Neural cell (in vitro differentiated cells): Measurements from ENCODE around the gene COBL. TPM values are rescaled to one million over a fixed set of nuclear protein-coding genes. Genes with fewer than 3 reads are reported as not detected.

Source experiments
- H2AFZ ChIP-seq: fragments of 200-600, 300-800 bp; sonication (generic), shearing (Covaris generic); 2 replicates; pipeline ENCODE4 v1.6.0; 2014; ENCODE audit warnings: low read depth, mild to moderate bottlenecking, antibody characterized with exemption, low read length, moderate library complexity
- H3F3A ChIP-seq: fragments of 200-600 bp; shearing (Covaris generic); 2 replicates; pipeline ENCODE4 v1.6.1; 2016; ENCODE audit warnings: mild to moderate bottlenecking, moderate library complexity, mixed read lengths, antibody characterized with exemption, low read length; ENCODE audit not compliant: insufficient read depth, poor library complexity, severe bottlenecking
- H3K27ac ChIP-seq: fragments of 200-600, 300-800 bp; sonication (generic), shearing (Covaris generic); 2 replicates; pipeline ENCODE4 v1.5.1; 2014; ENCODE audit warnings: mild to moderate bottlenecking, low read length, moderate library complexity
- H3K27me3 ChIP-seq: fragments of 300-800, 200-600 bp; sonication (generic), shearing (Covaris generic); 2 replicates; pipeline ENCODE4 v1.6.0; 2014; ENCODE audit warnings: mild to moderate bottlenecking, low read depth, low read length, moderate library complexity; ENCODE audit not compliant: insufficient read depth
- H3K36me3 ChIP-seq: fragments of 300-800, 200-600 bp; sonication (generic), shearing (Covaris generic); 2 replicates; pipeline ENCODE4 v1.5.1; 2014; ENCODE audit warnings: mild to moderate bottlenecking, antibody characterized with exemption, low read length, moderate library complexity; ENCODE audit not compliant: insufficient read depth
- H3K4me2 ChIP-seq: fragments of 300-800, 200-600 bp; sonication (generic), shearing (Covaris generic); 2 replicates; pipeline ENCODE4 v1.6.0; 2014; ENCODE audit warnings: mild to moderate bottlenecking, low read length
- H3K4me3 ChIP-seq: fragments of 300-800, 200-600 bp; sonication (generic), shearing (Covaris generic); 2 replicates; pipeline ENCODE4 v1.5.1; 2014; ENCODE audit warnings: mild to moderate bottlenecking, low read length, moderate library complexity
- H3K79me2 ChIP-seq: fragments of 200-600 bp; shearing (Covaris generic); replicated peaks from 2 replicates; pipeline ENCODE4 v1.6.0; 2014; ENCODE audit warnings: mild to moderate bottlenecking, low read length, moderate library complexity; ENCODE audit not compliant: insufficient read depth
- H3K9ac ChIP-seq: fragments of 300-800, 200-600 bp; sonication (generic), shearing (Covaris generic); 2 replicates; pipeline ENCODE4 v1.6.1; 2016; ENCODE audit warnings: mild to moderate bottlenecking, low read length, mixed read lengths
- H3K9me2 ChIP-seq: fragments of 200-600 bp; shearing (Covaris generic); 2 replicates; pipeline ENCODE4 v1.6.1; 2016; ENCODE audit warnings: mild to moderate bottlenecking, low read length, mixed read lengths; ENCODE audit not compliant: insufficient read depth
- H3K9me3 ChIP-seq: fragments of 200-600, 300-800 bp; sonication (generic), shearing (Covaris generic); 2 replicates; pipeline ENCODE4 v1.6.1; 2016; ENCODE audit warnings: mild to moderate bottlenecking, mixed run types, low read length, moderate library complexity, mixed read lengths
- H4K20me1 ChIP-seq: fragments of 200-600 bp; shearing (Covaris generic); 2 replicates; pipeline ENCODE4 v1.6.1; 2016; ENCODE audit warnings: mild to moderate bottlenecking, mixed run types; ENCODE audit not compliant: insufficient read depth
- EP300 ChIP-seq: fragments of 450-650 bp; conservative IDR thresholded peaks from 2 replicates; pipeline ENCODE4 v1.6.1; 2014; ENCODE audit warnings: antibody characterized with exemption, mild to moderate bottlenecking, moderate library complexity; ENCODE audit not compliant: poor library complexity, severe bottlenecking
- EZH2 ChIP-seq: fragments of 200-600, 300-800 bp; shearing (Covaris generic), sonication (generic); IDR thresholded peaks from 2 replicates; pipeline ENCODE4 v1.6.1; 2014; ENCODE audit warnings: antibody characterized with exemption, low read length, borderline replicate concordance, mild to moderate bottlenecking; ENCODE audit not compliant: insufficient read depth, poor library complexity, severe bottlenecking
- MXI1 ChIP-seq: fragments of 450-650 bp; conservative IDR thresholded peaks from 2 replicates; pipeline ENCODE4 v1.6.1; 2014; ENCODE audit warnings: antibody characterized with exemption, mild to moderate bottlenecking; ENCODE audit not compliant: poor library complexity, severe bottlenecking
- POLR2AphosphoS5 ChIP-seq: IDR thresholded peaks from 2 replicates; pipeline ENCODE4 v1.6.1; 2012
- RAD21 ChIP-seq: fragments of 450-650 bp; conservative IDR thresholded peaks from 2 replicates; pipeline ENCODE4 v1.6.1; 2014; ENCODE audit warnings: antibody characterized with exemption, mild to moderate bottlenecking, moderate library complexity
- REST ChIP-seq: IDR thresholded peaks from 2 replicates; pipeline ENCODE4 v1.6.1; 2012; ENCODE audit warnings: borderline replicate concordance
- SMC3 ChIP-seq: fragments of 450-650 bp; conservative IDR thresholded peaks from 2 replicates; pipeline ENCODE4 v1.6.1; 2014; ENCODE audit warnings: antibody characterized with exemption, mild to moderate bottlenecking, moderate library complexity; ENCODE audit not compliant: poor library complexity
- TAF1 ChIP-seq: IDR thresholded peaks from 2 replicates; pipeline ENCODE4 v1.6.1; 2012; ENCODE audit warnings: low read depth
- polyA plus RNA-seq: library from polyadenylated mRNA; depleted of rRNA; stranded (reverse); fragments of >200 nt; gene quantifications from 2 replicates; pipeline ENCODE4 v1.2.3, GENCODE V29; 2014
- TF ChIP-seq, protein P1 (sequence below): fragments of 450-650 bp; IDR thresholded peaks from 2 replicates; pipeline ENCODE4 v1.5.1; 2014; ENCODE audit warnings: antibody characterized with exemption, mild to moderate bottlenecking, moderate library complexity; ENCODE audit not compliant: poor library complexity, severe bottlenecking

The COBL gene
- polyA plus RNA-seq, 1 donor from 2014 or later: 0.12 TPM

DNA sequence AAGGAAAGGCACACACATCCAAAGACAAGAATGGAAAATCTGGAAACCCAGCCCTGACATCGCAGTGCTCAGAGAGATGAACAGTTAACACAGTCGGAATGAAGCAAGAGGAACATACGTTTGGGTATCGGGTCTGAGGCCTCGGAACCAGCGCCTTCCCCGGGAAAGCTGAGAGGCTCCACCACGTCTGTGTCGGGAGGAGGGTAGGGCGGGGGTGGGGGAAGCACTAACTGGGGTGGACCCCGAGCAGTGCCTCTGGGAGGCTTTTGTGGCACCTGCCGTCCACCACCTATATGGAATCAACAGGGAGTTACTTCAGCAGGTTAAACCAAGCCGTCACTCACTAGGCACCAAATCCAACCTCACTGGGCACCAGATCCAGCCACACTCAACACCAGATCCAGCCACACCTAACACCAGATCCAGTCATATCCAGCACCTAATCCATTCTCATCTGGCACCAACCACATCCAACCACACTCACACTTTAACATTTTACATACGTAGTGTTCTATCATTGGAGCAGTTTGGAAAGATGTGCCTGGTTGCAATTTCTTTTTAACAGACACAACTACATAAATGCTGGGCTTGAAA is 233.6 kb downstream of the COBL start:
- no peak overlapping the region for H2AFZ ChIP-seq
- no peaks in the 10 kb centered on the region for H3K9me3 ChIP-seq
- H3K79me2 ChIP-seq: no peaks in the 10 kb centered on the region
- H3K9me2 ChIP-seq: no peaks in the 10 kb centered on the region
- H3K27ac ChIP-seq: no peak overlapping the region
- no peaks in the 10 kb centered on the region for H4K20me1 ChIP-seq
- H3K27me3 ChIP-seq: no peaks in the 10 kb centered on the region
- H3F3A ChIP-seq: no peaks in the 10 kb centered on the region
- no peak overlapping the region for H3K4me2 ChIP-seq
- no peak overlapping the region for H3K9ac ChIP-seq
- H3K4me3 ChIP-seq: no peak overlapping the region
- no peak for TF ChIP-seq EZH2
- no peak for TF ChIP-seq RAD21
- TF ChIP-seq MXI1: no peak
- no peak for TF ChIP-seq SMC3
- TF ChIP-seq, protein P1, sequence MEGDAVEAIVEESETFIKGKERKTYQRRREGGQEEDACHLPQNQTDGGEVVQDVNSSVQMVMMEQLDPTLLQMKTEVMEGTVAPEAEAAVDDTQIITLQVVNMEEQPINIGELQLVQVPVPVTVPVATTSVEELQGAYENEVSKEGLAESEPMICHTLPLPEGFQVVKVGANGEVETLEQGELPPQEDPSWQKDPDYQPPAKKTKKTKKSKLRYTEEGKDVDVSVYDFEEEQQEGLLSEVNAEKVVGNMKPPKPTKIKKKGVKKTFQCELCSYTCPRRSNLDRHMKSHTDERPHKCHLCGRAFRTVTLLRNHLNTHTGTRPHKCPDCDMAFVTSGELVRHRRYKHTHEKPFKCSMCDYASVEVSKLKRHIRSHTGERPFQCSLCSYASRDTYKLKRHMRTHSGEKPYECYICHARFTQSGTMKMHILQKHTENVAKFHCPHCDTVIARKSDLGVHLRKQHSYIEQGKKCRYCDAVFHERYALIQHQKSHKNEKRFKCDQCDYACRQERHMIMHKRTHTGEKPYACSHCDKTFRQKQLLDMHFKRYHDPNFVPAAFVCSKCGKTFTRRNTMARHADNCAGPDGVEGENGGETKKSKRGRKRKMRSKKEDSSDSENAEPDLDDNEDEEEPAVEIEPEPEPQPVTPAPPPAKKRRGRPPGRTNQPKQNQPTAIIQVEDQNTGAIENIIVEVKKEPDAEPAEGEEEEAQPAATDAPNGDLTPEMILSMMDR: no peak
- TF ChIP-seq POLR2AphosphoS5: no peak
- TF ChIP-seq REST: no peak
- no peak for TF ChIP-seq EP300
- TF ChIP-seq TAF1: no peak
- no peaks in the 10 kb centered on the region for H3K36me3 ChIP-seq

DNA sequence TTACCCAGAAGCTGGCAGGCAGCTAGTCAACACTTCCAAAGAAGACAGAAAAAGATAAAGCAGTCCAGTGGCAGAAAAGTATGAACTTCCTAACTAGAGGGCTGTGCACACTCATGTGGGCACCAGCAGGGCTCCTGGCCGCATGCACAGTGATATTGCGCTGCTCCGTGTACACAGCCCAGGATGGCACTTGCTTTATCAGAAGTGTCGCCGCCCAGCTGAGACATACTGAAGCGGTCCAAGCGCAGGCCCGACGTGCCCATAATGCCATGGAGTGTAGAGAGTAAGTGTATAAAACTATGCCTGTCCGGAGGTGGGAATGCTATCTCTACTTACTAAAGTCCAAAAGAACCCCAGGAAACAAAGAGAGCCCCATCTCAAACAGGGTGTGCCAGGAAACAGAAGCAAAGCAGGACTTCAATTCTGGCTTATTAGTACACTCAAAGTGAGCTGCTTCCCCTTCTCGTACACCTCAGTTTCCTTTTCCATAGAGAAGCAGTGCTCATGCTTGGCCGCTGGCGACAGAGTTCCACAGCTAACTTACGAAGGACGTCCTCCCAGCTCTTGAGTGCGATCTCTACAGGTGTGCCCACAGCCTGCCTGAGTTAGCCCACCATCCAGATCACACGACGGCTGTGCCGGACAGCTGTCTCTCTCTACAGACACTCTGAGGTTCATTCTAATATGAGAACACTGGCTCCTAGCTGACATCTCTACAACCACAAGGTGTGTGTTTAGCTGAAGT is 234.3 kb downstream of the COBL start:
- H3K4me2 ChIP-seq: no peak overlapping the region
- no peak overlapping the region for H3K4me3 ChIP-seq
- H3K36me3 ChIP-seq: no peaks in the 10 kb centered on the region
- H4K20me1 ChIP-seq: no peaks in the 10 kb centered on the region
- no peak overlapping the region for H3K27ac ChIP-seq
- H3K9me3 ChIP-seq: no peaks in the 10 kb centered on the region
- H3K27me3 ChIP-seq: no peaks in the 10 kb centered on the region
- H3K79me2 ChIP-seq: no peaks in the 10 kb centered on the region
- H3K9me2 ChIP-seq: no peaks in the 10 kb centered on the region
- no peaks in the 10 kb centered on the region for H3F3A ChIP-seq
- TF ChIP-seq REST: no peak
- TF ChIP-seq MXI1: no peak
- TF ChIP-seq, protein P1: no peak
- no peak for TF ChIP-seq POLR2AphosphoS5
- TF ChIP-seq EZH2: no peak
- no peak for TF ChIP-seq SMC3
- no peak for TF ChIP-seq TAF1
- no peak for TF ChIP-seq RAD21
- TF ChIP-seq EP300: no peak
- no peak overlapping the region for H3K9ac ChIP-seq
- H2AFZ ChIP-seq: no peak overlapping the region
